SU-DHL-6 (cell line): ENCODE results near the gene RAB6A.

ENCODE experiments used
- CTCF ChIP-seq: fragments of 200-600 bp; sonication (generic); IDR thresholded peaks from one replicate; pipeline ENCODE4 v1.5.1; 2017; ENCODE audit warnings: antibody characterized with exemption, mild to moderate bottlenecking, low read length, moderate library complexity; ENCODE audit not compliant: insufficient read depth, poor library complexity, severe bottlenecking
- EZH2phosphoT487 ChIP-seq: fragments of 200-600 bp; sonication (generic), shearing (Covaris generic); conservative IDR thresholded peaks from 2 replicates; pipeline ENCODE4 v1.6.1; 2018; ENCODE audit warnings: mild to moderate bottlenecking, antibody characterized with exemption, low read length, moderate library complexity, mixed read lengths

- TF ChIP-seq CTCF (no peak), EZH2phosphoT487 (no peak)
Observed at GRCh38 chr11:73660497-73661034, 100.3 kb downstream of the RAB6A start.
